Central memory CD4-positive, alpha-beta T cell (primary cell): ENCODE results near the gene DDX41.

ENCODE experiments used
- DNase-seq: peaks from one replicate; pipeline ENCODE4 v3.0.0; 2022

DDX41 gene

GRCh38 chr5:177512736-177513380 lies 3.9 kb downstream of the DDX41 start:
- no peak for DNase-seq

GRCh38 chr5:177511796-177512675 lies 4.7 kb downstream of the DDX41 start:
- DNase-seq: no peak

GRCh38 chr5:177511181-177511580 lies 5.6 kb downstream of the DDX41 start:
- no peak for DNase-seq

- DNase-seq: no peak
These were observed 6.2 kb downstream of the DDX41 start for GRCh38 chr5:177510567-177511053.

- no peak for DNase-seq
These were observed 6.7 kb downstream of the DDX41 start for GRCh38 chr5:177509991-177510566.

- no peak for DNase-seq
These were observed 7.3 kb downstream of the DDX41 start, which contains the start of gene DOK3 for GRCh38 chr5:177509381-177509951. DOK3 (minus strand) TSS chr5:177509826; CDS start chr5:177509540, 286 bp downstream.

GRCh38 chr5:177508837-177509236 lies 7.9 kb downstream of the DDX41 start:
- DNase-seq: no peak

GRCh38 chr5:177508221-177508611 lies 8.5 kb downstream of the DDX41 start:
- no peak for DNase-seq

GRCh38 chr5:177507596-177508220 lies 9.1 kb downstream of the DDX41 start:
- DNase-seq: no peak

GRCh38 chr5:177507165-177507564 lies 9.6 kb downstream of the DDX41 start:
- no peak for DNase-seq

- no peak for DNase-seq
These were observed 11.7 kb downstream of the DDX41 start for GRCh38 chr5:177505075-177505474.

- DNase-seq: no peak
These were observed 12.4 kb downstream of the DDX41 start for GRCh38 chr5:177504086-177505056.

- no peak for DNase-seq
These were observed 13.2 kb downstream of the DDX41 start for GRCh38 chr5:177503351-177504085.

- DNase-seq: no peak
These were observed 13.9 kb downstream of the DDX41 start for GRCh38 chr5:177502886-177503285.

GRCh38 chr5:177501874-177502678 lies 14.7 kb downstream of the DDX41 start:
- no peak for DNase-seq

GRCh38 chr5:177500685-177501522 lies 15.9 kb downstream of the DDX41 start:
- DNase-seq: peak; percentile 68

GRCh38 chr5:177499842-177500241 lies 16.9 kb downstream of the DDX41 start:
- DNase-seq: no peak

GRCh38 chr5:177498013-177498787 lies 18.6 kb downstream of the DDX41 start:
- no peak for DNase-seq
